ENCODE measurements around the gene TMC5.

DNA sequence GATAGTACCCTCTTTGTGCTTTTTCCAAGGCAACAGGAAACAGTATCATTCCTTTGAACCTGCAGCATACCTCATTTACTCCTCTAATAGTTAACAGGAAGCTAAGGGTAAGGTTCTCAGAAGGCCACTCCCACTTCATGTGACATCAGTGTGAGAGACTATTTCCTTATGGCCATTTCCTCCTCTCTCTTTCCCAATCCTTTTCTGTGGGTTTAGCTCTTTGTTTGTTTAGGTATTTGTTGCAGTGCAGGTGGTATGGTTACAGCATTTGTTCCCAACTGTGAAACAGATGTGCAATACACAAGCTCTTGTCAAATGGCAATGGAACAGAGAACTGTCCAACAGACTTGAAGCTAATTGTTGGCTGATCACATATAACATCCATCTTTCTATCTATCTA is 14.7 kb downstream of the TMC5 start:
- TF ChIP-seq CTCF (IDR thresholded peaks at IDR 0.05 in 4 of 5, conservative IDR thresholded peaks at IDR 0.05 in 1 of 5), result no peak
- TF ChIP-seq POLR2A (IDR thresholded peaks at IDR 0.05), result no peak

Data from gastrocnemius medialis (tissue), 4 donors.